B cell (primary cell): ENCODE measurements around the gene PRUNE1.

Experiments used
- EZH2 ChIP-seq: IDR thresholded peaks from 2 replicates; pipeline ENCODE4 v1.6.1; 2012; ENCODE audit warnings: borderline replicate concordance, low read depth, mild to moderate bottlenecking, moderate library complexity, low read length; ENCODE audit not compliant: insufficient read depth, poor library complexity, severe bottlenecking
- TF ChIP-seq, protein P1 (sequence below): fragments of 200-600 bp; IDR thresholded peaks from one replicate; pipeline ENCODE4 v1.8.0; 2022; ENCODE audit warnings: antibody characterized with exemption, mild to moderate bottlenecking

DNA sequence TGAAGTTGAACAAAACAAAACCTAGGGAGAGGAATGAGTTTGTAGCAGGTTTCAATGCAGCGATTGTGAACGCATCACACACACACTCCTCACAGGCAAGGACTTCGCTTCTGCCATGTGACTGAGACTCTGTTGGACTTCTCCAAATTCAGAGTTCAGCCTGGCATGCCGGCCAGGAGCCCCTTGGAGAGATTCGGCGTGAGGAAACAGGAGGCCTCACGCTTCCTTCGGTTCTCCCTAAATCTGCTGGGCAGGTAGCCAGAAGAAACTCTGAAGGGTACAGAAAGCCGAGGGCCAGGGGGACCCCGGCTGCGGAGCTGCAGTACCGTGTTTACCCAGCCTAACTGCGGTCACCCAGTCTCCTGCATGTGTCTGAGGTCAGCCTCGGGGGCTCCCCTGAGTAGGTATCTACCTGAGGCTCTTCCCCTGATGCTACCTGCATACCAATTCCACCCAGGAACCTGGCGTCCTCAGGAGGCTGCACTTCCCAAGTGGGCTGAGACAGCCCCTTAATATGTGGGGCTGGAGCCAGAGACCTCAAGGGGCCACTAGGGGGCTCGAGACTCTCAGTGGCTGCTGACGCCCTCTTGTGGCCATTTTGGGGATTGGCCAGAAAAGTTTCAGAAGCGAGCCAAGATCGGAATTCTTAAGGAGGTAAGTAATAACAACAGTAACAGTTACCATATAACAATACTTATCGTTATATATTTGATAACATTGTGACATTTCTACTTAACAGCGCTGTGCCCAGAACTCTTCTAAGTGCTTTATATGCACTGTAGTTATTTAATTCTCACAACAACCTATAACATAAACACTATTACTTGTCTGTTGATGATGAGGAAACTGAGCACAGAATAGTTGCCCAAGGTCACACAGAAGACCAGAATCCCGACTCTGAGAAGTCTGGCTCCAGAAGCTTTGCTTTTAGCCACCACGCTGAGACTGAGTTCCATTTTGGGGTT lies 28.9 kb upstream of the PRUNE1 start:
- TF ChIP-seq, protein P1, sequence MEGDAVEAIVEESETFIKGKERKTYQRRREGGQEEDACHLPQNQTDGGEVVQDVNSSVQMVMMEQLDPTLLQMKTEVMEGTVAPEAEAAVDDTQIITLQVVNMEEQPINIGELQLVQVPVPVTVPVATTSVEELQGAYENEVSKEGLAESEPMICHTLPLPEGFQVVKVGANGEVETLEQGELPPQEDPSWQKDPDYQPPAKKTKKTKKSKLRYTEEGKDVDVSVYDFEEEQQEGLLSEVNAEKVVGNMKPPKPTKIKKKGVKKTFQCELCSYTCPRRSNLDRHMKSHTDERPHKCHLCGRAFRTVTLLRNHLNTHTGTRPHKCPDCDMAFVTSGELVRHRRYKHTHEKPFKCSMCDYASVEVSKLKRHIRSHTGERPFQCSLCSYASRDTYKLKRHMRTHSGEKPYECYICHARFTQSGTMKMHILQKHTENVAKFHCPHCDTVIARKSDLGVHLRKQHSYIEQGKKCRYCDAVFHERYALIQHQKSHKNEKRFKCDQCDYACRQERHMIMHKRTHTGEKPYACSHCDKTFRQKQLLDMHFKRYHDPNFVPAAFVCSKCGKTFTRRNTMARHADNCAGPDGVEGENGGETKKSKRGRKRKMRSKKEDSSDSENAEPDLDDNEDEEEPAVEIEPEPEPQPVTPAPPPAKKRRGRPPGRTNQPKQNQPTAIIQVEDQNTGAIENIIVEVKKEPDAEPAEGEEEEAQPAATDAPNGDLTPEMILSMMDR, result peak; percentile 100
- no peak for TF ChIP-seq EZH2
